ENCODE results near the gene INTS11.

GRCh38 chr1:1340791-1341548 is 16.5 kb upstream of the INTS11 start:
- TF ChIP-seq ZFX (IDR thresholded peaks at IDR 0.05) (no peak), EZH2 (IDR thresholded peaks at IDR 0.05) (no peak), CTCF (IDR thresholded peaks at IDR 0.05 in 2 of 3, conservative IDR thresholded peaks at IDR 0.05 in 1 of 3; ENCODE audit: borderline replicate concordance in 1 of 3, insufficient read depth in 1 of 3, low read depth in 2 of 3, low read length in 2 of 3) (no peak), ZNF274 (IDR thresholded peaks at IDR 0.05; ENCODE audit: low read depth, low read length) (no peak), EZH2phosphoT487 (IDR thresholded peaks at IDR 0.05; ENCODE audit: borderline replicate concordance) (no peak), POLR2A (IDR thresholded peaks at IDR 0.05; ENCODE audit: borderline replicate concordance, extremely low read depth, insufficient read depth, insufficient read length) (no peak), CEBPB (IDR thresholded peaks at IDR 0.05; ENCODE audit: low read depth) (no peak), SP1 (IDR thresholded peaks at IDR 0.05; ENCODE audit: low read depth) (no peak), POLR2AphosphoS5 (IDR thresholded peaks at IDR 0.05; ENCODE audit: low read depth, low read length) (peak; percentile 4; the same call in 1 of the 2 replicates), SRF (IDR thresholded peaks at IDR 0.05; ENCODE audit: low read depth) (no peak), MAX (IDR thresholded peaks at IDR 0.05) (no peak), ATF3 (IDR thresholded peaks at IDR 0.05) (no peak), REST (IDR thresholded peaks at IDR 0.05; ENCODE audit: low read depth) (no peak)

All from HCT116 (cell line).